ENCODE data around the gene NXT1. TPM values are rescaled to one million over a fixed set of nuclear protein-coding genes. Genes with fewer than 3 reads are reported as not detected.

The NXT1 gene
- polyA plus RNA-seq, 1 of the 3 experiments (the other 2 are of a cell fraction), result 28.2 TPM

DNA sequence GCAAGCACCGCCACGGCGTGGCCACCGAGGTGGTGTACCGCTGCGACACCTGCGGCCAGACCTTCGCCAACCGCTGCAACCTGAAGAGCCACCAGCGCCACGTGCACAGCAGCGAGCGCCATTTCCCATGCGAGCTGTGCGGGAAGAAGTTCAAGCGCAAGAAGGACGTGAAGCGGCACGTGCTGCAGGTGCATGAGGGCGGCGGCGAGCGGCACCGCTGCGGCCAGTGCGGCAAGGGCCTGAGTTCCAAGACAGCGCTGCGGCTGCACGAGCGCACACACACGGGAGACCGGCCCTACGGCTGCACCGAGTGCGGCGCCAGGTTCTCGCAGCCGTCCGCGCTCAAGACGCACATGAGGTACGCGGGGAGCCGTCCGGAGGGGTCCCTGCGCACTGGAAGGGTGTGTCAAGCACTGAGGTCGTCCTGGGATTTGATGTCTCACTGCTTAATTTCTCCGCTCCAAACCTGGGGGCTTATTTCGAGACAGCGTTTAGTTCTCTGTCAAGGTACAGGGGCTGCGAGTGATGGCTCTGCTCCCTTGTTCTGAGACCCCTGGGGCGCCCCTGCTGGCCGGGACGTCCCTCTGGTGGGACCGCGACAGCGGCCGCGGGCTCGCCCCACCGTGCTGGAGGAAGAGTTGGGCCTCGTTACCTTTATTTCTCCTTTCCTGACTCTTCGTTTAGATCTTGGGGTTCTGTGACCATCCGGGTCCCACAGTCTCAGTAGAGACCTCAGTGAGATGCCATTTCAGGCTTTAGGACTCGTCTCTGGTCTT lies 15.0 kb downstream of the NXT1 start (continued):
- TF ChIP-seq, protein P1, sequence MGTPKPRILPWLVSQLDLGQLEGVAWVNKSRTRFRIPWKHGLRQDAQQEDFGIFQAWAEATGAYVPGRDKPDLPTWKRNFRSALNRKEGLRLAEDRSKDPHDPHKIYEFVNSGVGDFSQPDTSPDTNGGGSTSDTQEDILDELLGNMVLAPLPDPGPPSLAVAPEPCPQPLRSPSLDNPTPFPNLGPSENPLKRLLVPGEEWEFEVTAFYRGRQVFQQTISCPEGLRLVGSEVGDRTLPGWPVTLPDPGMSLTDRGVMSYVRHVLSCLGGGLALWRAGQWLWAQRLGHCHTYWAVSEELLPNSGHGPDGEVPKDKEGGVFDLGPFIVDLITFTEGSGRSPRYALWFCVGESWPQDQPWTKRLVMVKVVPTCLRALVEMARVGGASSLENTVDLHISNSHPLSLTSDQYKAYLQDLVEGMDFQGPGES (IDR thresholded peaks at IDR 0.05; ENCODE audit: low read depth, low read length), result no peak
- TF ChIP-seq MXI1 (IDR thresholded peaks at IDR 0.05; ENCODE audit: low read depth, low read length), result no peak

DNA sequence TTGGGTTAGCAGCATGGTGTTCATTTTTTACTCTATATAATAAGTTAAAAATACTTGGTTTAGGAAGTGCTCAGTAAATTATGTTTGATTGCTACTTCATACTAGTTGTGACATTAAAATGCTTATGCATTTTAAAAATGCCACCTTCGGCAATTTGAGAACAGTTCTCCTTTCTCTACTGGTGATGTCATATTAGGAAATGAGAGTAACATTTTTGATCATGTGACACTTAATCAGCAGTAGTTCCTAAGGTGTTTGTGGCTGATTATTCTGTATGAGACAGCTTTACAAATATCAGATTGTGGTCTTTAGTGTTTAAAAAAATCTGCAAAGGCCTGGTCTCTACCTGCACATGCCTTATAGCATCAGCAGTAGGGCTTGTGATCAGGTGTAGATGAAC lies 15.8 kb downstream of the NXT1 start:
- Histone ChIP-seq H3K4me1 (ENCODE audit: control insufficient read depth in 1 of 2, insufficient read depth in 2 of 2, low read depth in 1 of 2, low read length in 1 of 2) (peaks cover 11 to 21% of the 10 kb centered on the region in 2 experiments; a peak in 3 of 4 replicates), H3K27ac (ENCODE audit: low read depth in 2 of 2, low read length in 1 of 2) (no peak overlapping the region), H3K36me3 (replicated peaks in 1 of 2; ENCODE audit: control insufficient read depth in 1 of 2, insufficient read depth in 2 of 2, low read length in 1 of 2) (peaks cover 51 to 66% of the 10 kb centered on the region in 2 experiments), H3K9me3 (no peaks in the 10 kb centered on the region), H3F3A (replicated peaks; ENCODE audit: insufficient read depth) (peaks cover 17% of the 10 kb centered on the region), H3K4me2 (no peak overlapping the region), H3K9ac (no peak overlapping the region), H3K79me2 (ENCODE audit: insufficient read depth) (peaks cover 70% of the 10 kb centered on the region), H2AFZ (ENCODE audit: low read depth) (no peak overlapping the region), H3K27me3 (ENCODE audit: insufficient read depth) (no peaks in the 10 kb centered on the region), H3K4me3 (ENCODE audit: low read depth in 2 of 2, low read length in 1 of 2) (no peak overlapping the region; a peak in 1 of 4 replicates), H4K20me1 (ENCODE audit: insufficient read depth) (peaks cover 58% of the 10 kb centered on the region), H3K9me2 (no peaks in the 10 kb centered on the region)
- POLR2A ChIA-PET, result no interaction called here
- DNase-seq, result no peak
- TF ChIP-seq TEAD4 (IDR thresholded peaks at IDR 0.05; ENCODE audit: borderline replicate concordance, insufficient read depth) (no peak), FOXJ3 (CRISPR knock-in tag; IDR thresholded peaks at IDR 0.05) (no peak), RFX5 (IDR thresholded peaks at IDR 0.05; ENCODE audit: low read length) (no peak), TCF12 (IDR thresholded peaks at IDR 0.05) (no peak), SIN3A (IDR thresholded peaks at IDR 0.05; ENCODE audit: borderline replicate concordance, low read depth, low read length) (no peak), GATA2 (CRISPR knock-in tag; IDR thresholded peaks at IDR 0.05) (no peak), YY1 (IDR thresholded peaks at IDR 0.05; ENCODE audit: low read depth) (no peak), RAD21 (IDR thresholded peaks at IDR 0.05; ENCODE audit: low read length) (no peak), FOSL2 (IDR thresholded peaks at IDR 0.05; ENCODE audit: borderline replicate concordance, low read depth) (no peak), GABPA (IDR thresholded peaks at IDR 0.05; ENCODE audit: low read depth) (no peak), FOXM1 (IDR thresholded peaks at IDR 0.05; ENCODE audit: low read depth) (no peak), NFIC (IDR thresholded peaks at IDR 0.05; ENCODE audit: borderline replicate concordance) (no peak)
- TF ChIP-seq, protein P2, sequence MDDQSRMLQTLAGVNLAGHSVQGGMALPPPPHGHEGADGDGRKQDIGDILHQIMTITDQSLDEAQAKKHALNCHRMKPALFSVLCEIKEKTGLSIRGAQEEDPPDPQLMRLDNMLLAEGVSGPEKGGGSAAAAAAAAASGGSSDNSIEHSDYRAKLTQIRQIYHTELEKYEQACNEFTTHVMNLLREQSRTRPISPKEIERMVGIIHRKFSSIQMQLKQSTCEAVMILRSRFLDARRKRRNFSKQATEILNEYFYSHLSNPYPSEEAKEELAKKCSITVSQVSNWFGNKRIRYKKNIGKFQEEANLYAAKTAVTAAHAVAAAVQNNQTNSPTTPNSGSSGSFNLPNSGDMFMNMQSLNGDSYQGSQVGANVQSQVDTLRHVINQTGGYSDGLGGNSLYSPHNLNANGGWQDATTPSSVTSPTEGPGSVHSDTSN (IDR thresholded peaks at IDR 0.05), result no peak
- TF ChIP-seq, protein P3, sequence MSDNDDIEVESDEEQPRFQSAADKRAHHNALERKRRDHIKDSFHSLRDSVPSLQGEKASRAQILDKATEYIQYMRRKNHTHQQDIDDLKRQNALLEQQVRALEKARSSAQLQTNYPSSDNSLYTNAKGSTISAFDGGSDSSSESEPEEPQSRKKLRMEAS (IDR thresholded peaks at IDR 0.05; ENCODE audit: low read depth), result no peak
- TF ChIP-seq, protein P4, sequence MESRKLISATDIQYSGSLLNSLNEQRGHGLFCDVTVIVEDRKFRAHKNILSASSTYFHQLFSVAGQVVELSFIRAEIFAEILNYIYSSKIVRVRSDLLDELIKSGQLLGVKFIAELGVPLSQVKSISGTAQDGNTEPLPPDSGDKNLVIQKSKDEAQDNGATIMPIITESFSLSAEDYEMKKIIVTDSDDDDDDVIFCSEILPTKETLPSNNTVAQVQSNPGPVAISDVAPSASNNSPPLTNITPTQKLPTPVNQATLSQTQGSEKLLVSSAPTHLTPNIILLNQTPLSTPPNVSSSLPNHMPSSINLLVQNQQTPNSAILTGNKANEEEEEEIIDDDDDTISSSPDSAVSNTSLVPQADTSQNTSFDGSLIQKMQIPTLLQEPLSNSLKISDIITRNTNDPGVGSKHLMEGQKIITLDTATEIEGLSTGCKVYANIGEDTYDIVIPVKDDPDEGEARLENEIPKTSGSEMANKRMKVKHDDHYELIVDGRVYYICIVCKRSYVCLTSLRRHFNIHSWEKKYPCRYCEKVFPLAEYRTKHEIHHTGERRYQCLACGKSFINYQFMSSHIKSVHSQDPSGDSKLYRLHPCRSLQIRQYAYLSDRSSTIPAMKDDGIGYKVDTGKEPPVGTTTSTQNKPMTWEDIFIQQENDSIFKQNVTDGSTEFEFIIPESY (IDR thresholded peaks at IDR 0.05; ENCODE audit: borderline replicate concordance, low read depth), result no peak
- TF ChIP-seq, protein P5, sequence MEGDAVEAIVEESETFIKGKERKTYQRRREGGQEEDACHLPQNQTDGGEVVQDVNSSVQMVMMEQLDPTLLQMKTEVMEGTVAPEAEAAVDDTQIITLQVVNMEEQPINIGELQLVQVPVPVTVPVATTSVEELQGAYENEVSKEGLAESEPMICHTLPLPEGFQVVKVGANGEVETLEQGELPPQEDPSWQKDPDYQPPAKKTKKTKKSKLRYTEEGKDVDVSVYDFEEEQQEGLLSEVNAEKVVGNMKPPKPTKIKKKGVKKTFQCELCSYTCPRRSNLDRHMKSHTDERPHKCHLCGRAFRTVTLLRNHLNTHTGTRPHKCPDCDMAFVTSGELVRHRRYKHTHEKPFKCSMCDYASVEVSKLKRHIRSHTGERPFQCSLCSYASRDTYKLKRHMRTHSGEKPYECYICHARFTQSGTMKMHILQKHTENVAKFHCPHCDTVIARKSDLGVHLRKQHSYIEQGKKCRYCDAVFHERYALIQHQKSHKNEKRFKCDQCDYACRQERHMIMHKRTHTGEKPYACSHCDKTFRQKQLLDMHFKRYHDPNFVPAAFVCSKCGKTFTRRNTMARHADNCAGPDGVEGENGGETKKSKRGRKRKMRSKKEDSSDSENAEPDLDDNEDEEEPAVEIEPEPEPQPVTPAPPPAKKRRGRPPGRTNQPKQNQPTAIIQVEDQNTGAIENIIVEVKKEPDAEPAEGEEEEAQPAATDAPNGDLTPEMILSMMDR (IDR thresholded peaks at IDR 0.05), result no peak
- TF ChIP-seq, protein P1 (IDR thresholded peaks at IDR 0.05; ENCODE audit: low read depth, low read length), result no peak
- CTCF ChIA-PET, result no interaction called here
- 50% methylated on average over 1 of the region's 1 CpG for WGBS (ENCODE audit: low lambda C conversion rate)

Data from SK-N-SH (cell line).